Stimulated activated CD8-positive, alpha-beta memory T cell treated with anti-CD3 and anti-CD28 coated beads, Interleukin-4, amount 100 ng/mL, for 24 hours (primary cell): ENCODE data around the gene TTN.
"Not testable (repeated sequence)": the region's sequence is repeated elsewhere in the genome, so short reads cannot be mapped to it uniquely, and the experiment has no call there.

Experiments
- DNase-seq: peaks from one replicate; pipeline ENCODE4 v3.0.0-alpha.2; 2020; ENCODE audit warnings: low read depth

Gene TTN

DNA sequence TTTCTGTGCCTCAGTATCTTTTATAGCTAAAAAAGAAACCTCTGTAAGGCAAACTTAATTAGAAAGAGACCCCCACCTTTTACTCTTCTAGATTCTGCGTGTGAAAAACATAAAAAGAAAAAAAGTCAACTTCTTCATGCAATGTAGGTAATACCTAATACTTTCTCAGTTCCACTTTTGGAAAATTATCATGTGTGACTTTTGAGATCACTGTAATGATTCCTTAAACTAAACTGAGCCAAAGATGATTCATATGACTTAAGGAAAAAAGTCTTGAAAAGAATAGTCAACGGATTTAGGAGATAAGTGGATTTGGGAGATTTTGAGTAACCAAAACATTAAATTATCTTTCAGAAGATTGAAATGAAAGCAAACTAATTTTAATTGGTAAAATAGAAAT is 278.0 kb downstream of the TTN start:
- DNase-seq = no peak

DNA sequence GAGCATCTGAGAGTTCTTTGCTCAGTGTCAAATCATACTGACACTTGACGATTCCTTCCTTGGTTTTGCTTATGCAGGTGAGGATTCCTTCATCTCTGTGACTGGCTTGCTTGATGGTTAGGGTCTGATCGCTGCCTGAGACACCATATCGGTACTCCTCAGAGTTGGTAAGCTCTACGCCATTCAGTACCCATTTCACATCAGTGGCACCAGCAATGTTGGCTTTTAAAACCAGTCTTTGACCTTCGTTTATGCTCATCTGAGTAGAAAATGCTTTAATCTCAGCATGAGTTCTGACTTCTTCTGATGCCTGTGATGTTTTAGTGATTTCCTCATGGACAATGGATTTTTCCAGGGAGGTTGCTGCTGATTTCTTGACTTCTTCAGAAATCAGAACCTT is 278.6 kb downstream of the TTN start:
- no peak for DNase-seq

DNA sequence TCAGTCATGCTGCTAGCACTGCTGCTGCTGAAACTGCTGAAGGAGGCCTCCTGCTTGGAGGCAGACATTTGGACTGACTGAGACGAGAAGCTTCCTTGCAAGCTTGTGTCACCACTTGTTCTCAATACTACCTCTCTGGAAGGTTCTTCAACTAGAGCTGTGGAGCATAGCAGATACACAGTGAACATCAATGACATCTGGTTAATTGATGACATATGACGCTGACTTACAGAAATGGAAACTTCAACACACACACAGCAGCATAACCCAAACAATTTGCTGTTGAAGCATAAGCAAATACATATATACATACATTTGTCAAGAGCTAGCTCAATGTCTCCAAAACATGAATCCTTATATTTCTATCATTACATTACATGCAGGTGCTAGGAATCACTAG is 279.6 kb downstream of the TTN start:
- DNase-seq = no peak

DNA sequence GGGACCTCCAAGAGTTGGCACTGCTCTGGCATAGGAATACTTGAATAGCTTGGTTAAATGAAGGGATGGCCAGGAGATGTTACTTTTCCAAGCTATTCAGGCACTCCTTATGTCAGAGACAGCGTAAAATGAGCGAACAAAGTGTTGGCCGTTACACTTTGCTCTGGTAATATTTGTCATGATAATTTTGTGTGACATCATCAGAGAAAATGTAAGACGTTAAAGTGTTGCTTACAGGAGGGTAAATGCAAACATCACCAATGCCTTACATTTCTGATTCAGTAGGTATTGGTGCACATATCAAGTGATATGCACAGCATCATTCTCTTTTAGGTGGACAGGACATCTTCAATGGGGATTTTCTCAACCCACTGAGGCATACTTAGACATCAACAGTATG is 281.0 kb downstream of the TTN start:
- no peak for DNase-seq

DNA sequence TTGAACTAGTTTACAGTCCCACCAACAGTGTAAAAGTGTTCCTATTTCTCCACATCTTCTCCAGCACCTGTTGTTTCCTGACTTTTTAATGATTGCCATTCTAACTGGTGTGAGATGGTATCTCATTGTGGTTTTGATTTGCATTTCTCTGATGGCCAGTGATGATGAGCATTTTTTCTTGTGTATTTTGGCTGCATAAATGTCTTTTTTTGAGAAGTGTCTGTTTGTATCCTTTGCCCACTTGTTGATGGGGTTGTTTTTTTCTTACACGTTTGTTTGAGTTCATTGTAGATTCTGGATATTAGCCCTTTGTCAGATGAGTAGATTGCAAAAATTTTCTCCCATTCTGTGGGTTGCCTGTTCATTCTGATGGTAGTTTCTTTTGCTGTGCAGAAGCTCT is 281.8 kb downstream of the TTN start:
- DNase-seq = not testable (repeated sequence)

DNA sequence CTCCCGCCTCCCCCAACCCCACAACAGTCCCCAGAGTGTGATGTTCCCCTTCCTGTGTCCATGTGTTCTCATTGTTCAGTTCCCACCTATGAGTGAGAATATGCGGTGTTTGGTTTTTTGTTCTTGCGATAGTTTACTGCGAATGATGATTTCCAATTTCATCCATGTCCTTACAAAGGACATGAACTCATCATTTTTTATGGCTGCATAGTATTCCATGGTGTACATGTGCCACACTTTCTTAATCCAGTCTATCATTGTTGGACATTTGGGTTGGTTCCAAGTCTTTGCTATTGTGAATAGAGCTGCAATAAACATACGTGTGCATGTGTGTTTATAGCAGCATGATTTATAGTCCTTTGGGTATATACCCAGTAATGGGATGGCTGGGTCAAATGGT is 282.2 kb downstream of the TTN start:
- not testable (repeated sequence) for DNase-seq

DNA sequence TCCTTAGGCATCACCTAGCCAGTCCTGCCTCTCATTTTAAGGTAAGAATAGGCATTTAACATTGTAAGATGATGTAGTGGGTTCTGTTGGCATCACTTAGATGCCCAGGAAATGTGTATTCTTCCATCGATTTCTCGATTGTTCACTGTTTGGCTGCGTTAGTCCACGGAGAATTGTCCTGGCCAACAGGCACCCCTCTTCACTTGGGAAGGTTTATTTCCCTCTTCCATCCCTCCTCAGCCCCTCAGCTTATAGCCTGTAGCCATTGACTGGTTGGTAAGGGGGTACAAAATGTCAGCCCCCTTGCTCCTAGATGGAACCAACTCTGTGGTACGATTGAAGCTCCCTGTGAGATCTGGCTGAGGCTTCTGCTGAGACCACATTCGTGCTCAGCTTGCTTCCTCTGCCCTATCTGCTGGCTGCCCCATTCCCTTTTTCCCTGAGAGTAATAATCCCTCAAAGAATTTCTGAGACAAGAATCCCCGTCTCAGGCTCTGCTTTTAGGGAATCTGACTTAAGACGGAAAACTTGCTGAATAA is 283.6 kb downstream of the TTN start:
- DNase-seq = no peak

DNA sequence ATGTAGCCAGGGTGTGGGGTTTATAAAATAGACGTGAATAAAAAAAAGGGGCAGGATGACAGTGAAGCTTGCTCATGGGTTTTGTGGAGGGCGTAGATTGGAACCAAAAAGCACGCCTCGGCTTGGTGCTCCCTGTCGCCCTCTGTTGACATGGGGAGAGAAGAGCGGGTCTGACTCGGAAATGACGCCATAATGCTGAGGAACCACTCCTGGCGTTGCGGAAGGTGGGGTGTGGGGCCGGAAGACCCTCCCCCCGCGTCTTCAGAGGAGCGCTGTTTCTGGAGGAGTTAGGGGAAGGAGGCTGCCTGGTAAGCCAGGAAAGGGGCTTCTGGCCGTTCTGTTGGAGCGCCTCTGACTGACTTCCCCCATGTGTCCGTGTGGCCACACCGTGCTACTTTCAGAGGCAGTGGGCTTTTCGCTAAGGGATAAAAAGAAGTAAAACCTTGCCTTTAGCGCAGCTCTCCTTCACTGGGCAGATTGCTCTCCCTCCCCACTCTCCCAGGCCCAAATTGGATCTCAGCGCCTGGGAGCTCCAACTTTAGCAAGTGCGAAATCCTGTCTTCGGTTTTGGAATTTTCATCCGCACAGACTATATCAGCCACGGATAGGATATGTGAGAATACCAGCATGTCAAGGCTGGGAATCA is 284.1 kb downstream of the TTN start:
- DNase-seq = peak; percentile 74

DNA sequence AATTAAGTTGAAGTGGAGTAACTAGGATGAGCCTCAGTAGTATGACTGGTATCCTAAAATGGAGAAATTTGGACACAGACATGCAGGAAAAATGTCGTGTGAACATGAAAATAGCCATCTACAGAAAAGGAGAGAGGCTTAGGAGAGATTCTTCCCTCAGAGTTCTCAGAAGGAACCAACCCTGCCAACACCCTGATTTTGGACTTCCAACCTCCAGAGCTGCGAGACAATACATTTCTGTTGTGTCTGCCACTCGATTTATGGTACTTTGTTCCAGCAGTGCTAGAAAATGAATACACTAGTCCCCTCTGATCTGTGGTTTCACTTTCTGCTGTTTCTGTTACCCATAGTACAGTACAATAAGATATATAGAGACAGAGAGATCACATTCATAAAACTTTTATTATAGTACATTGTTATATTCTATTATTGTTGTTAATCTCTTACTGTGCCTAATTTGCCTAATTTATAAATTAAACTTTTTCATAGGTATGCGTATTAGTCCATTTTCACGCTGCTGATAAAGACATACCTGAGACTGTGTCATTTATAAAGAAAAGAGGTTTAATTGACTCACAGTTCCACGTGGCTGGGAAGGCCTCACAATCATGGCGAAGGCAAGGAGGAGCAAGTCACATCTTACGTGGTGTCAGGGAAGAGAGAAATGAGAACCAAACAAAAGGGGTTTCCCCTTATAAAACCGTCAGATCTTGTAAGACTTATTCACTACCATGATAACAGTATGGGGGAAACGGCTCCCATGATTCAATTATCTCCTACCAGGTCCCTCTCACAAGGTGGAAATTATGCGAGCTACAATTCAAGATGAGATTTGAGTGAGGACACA is 285.7 kb downstream of the TTN start:
- no peak for DNase-seq

DNA sequence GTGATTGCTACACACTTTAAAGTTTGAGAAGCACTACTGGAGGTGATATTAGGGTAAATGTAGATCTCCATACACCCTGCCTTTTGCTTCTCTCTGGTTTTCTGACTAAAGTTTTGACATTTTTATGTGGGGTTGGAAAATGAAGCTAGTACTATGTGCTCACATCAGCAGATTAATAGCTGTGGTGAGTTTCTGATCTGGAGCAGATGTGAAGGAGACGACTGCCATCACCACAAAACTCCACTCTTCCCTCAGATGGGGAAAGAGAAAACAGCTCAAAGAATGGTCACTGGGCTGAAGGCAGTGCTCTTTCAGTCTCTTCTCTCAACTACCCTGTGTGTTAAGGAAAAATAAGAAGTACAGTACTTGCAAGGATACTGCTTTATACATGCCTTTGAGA is 289.7 kb downstream of the TTN start:
- DNase-seq = no peak

DNA sequence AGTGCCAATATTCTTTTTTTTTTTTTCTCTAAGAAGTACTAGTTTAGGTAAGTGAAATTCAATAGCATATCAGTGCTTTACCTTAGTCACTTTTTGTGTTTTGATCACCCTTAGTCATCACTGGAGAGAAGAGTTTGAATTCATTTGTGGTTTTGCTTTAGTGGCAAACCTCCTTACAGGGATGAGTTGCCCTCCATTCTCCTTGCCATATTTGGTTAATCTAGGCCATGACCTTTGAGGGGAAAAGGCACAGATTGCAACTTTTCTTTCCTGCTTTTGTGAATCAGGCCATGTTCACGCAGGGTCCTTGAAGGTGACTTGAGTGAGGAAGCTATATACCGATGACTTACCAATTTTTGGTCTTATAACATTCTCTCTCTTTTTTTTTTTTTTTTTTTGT is 292.6 kb downstream of the TTN start:
- no peak for DNase-seq

DNA sequence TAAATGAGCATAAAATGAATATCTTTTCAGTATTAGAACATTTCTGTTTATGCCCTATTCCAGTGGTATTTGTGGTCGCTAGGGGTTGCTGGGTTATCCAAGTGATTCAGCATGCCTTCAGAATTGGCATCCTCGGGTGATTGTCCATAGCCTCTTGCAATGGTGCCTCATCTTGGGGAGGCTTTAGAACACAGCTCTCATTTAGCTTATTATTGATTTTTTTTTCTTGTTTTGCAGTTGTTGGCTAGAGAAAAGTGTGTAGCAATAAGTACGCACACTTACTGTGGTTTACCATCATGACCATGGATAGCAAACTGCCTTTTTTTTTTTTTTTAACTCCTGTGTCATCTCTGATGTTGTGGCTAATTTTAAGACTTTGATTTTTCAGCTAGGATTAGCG is 293.3 kb downstream of the TTN start:
- DNase-seq = no peak

DNA sequence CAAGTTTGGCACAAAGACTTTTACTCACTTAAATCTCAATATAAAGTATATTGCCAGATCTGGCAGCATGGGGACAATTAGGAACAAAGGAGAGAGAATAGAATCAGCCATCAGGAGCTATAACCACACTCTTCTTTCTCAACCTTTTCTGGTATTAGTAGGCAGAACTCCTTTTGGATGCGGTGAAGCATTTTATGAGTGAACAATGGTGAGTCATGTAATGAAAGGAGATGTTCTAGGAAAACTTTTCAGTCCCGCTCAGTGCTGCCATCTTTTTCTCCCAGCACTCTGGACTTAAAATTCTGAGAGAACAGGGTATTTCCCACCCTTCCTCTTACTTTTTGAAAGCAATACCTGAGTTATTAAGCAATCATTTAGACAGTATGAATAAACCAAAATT is 294.7 kb downstream of the TTN start:
- no peak for DNase-seq

DNA sequence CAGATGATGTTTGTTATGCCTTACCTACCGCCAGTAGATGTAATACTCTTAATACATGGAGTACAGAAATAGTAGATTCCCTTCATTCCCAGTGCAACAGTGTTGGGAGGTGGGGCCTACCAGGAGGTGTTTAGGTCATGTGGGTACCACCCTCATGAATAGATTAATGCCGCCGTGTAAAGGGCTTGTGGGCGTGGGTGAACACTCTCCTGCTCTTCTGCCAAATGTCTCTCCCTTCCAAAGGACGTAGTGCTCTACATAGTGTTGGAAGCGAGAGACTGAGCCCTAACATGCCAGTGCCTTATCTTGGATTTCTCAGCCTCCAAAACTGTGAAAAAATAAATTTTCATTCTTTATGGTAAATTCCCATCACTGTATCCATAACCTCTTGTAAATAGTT is 296.8 kb downstream of the TTN start:
- no peak for DNase-seq

DNA sequence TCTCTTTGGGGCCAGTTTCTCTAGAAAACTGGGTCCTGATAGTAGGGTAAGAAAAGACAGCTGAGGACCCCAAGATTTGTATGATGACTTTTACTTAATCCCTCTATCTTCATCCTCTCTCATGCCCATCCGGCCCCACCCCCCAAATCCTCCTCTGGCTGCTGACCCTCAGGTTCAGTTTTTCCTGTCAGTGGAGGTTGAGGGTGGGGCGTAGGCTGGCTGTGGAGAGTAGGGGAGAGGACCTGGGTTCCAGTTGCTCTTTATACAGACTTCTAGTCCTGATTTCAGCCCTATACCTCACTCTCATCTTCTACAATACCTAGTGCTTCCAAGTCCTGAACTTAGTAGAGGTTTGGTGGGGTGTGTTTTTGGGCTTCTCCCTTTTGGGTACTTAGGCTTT is 298.6 kb downstream of the TTN start:
- no peak for DNase-seq

DNA sequence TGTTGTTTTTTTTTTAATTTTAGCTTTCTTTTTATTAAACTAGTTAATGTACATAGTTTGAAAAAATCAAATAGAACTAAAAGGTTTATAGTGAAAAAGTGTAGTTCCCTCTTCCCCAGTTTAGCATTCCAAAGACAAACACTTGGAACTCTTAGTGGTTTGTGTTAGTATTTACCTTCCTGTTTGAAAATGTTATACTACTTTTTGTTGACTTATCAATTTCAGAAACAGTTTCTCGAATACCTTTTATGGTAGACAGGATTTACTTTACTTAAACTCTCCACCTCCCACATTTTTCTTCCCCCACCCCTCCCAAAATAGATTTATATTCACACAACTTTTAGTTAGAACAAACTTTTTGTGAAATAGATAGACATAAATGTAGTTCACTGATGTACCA is 300.3 kb downstream of the TTN start:
- DNase-seq = no peak

DNA sequence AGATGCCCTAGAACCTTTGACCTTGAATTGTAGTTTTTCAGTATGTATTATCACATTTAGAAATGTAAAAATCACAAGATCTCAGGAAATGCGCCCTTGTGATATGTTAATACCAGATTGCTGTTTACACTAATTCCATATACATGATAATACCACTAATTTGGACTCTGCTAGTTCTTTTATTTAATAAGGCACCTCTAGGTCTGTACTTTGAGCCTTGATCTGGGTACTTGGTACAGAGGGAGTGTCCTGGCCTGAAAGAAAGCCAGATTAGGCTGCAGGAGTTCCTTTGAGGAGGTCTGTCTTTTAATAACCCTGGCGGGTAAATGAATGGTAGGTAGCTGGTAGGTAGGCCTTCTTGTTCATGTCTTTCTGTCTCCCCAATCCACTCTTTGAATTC is 300.7 kb downstream of the TTN start:
- no peak for DNase-seq

DNA sequence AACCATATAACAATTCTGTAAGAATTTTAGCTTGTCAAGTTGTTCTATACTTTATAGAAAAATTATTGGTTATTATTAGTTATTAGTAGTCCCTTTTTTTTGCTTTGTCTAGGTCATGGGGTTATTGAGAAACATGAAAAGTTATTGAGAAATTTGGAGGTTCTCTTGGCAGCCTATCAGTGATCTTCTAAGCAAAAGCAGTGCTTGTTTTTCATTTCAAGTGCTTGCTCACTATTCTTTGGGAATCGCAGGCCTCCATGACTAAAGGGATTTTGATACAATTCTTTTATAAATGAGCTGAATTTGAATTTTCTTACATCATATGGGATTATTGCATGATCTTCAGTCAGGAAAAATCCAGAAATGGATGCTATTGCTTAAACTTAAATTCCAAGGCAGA is 301.1 kb downstream of the TTN start:
- DNase-seq = no peak

DNA sequence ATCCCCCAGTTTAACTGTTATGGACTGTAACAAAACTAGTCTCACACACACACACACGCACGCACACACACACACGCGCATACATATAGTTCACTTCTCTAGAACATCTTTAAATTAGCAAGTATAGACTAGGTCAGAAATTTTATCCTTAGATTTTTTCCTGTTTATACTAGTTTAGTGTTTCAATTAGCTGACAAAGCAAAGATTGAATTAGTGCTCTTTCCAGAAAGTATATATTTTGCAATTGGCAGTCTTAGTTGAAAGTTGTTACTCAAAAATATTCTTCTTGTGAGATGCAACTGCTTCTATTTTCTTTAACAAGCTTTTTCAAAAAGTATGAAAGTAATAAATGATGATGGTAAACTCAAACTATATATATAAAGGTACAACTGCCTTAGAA is 304.5 kb downstream of the TTN start:
- no peak for DNase-seq

DNA sequence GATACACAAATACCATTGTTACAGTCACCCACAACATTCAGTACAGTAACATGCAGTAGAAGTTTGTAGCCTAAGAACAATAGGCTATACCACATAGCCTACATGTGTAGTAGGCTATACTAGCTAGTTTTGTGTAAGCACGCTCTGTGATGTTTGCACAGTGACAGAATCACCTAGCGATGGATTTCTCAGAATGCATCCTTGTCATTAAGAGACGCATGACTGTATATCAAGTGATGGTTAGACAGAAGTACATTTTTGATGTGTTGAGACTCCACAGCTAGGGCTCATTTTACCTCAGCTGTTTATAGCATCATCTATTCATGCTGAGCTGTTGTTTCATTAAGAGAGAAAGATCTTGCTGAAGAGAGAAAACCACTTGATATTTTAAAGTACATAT is 307.6 kb downstream of the TTN start:
- DNase-seq = no peak

DNA sequence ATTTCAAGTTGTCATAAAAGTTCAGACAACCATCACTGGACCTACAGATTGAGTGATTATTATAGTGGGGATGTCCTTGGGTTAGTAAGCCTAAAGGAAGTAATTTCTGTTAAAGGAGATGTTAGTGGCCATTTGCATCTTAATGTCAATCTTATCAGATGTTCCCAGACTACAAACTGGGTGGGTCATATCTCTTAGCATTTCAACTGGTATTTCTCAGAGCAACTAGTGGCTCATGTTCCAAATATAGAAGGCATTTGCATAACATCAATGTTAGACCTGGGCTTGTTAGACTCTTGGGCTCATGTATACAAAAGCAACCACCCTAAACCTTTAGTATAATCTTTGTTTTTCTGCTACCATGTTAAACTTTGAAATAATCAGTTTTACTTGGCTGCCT is 309.1 kb downstream of the TTN start:
- DNase-seq = no peak

DNA sequence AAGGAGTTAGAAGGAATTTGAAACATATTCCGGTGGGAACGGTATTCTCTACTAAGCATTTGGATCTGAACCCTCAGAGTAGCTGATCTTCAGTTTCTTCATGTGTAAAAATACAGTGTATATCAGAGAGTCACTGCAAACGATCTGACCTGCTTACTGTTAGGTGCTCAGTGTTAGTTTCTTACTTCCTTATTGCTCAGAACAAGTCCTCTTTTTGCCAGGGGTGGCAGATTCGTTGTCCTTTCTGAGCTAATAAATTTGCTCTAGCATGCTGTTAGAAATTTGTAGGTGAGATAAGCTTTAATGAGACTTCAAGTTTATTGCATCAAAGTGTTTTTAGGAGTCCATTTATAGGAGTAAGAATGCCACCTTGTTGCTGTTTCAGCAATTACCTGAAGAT is 311.2 kb downstream of the TTN start:
- DNase-seq = no peak

DNA sequence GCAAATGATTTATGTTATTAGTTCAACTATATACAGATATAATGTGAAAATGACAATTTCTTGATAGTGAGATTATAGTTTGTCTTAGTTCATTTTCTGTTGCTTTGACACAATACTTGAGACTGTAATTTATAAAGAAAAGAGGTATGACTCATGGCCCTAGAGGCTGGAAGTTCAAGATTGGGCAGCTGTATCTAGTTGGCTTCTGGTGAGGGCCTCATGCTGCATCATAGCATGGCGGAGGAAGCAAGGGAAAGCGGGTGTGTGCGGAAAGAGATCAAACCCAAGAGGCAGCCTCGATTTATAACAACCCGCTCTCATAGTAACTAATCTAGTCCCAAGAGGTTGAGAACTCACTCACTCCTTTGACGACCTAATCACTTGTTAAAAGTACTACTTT is 315.6 kb downstream of the TTN start:
- no peak for DNase-seq

DNA sequence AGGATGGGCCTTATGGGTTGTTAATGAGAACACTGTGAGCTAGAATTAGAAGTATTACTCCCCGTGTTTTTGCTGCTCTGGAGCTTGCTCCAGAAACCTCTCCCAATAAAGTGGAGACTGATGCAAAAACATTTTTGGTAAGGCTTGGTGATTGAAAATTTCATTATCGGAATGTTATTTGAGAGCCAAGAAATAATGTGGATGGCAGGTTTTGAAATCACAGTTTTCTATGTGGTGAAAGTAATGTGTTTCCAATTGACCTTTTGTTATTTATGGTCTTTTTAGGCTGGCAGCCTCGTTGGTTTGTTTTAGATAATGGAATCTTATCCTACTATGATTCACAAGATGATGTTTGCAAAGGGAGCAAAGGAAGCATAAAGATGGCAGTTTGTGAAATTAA is 321.9 kb downstream of the TTN start:
- no peak for DNase-seq
